GM12801 (cell line): ENCODE data around the gene DYNLT2.

Experiments used
- CTCF ChIP-seq: IDR thresholded peaks from one replicate; pipeline ENCODE4 v1.5.1; 2011; ENCODE audit warnings: control low read depth; ENCODE audit not compliant: insufficient read length; ENCODE audit errors: extremely low read depth

DYNLT2 gene

GRCh38 chr6:169725125-169726048 is 26.0 kb downstream of the DYNLT2 start:
- TF ChIP-seq CTCF, result no peak

- no peak for TF ChIP-seq CTCF
These were observed 26.8 kb downstream of the DYNLT2 start, which contains the start of gene PHF10 for GRCh38 chr6:169724494-169725124. Gene PHF10 (minus strand): TSS chr6:169724500. CDS start chr6:169723931, 569 bp downstream.

- no peak for TF ChIP-seq CTCF
These were observed 27.3 kb downstream of the DYNLT2 start for GRCh38 chr6:169723991-169724493.

- TF ChIP-seq CTCF, result no peak
These were observed 28.0 kb downstream of the DYNLT2 start for GRCh38 chr6:169723200-169723909.

GRCh38 chr6:169722362-169723199 is 28.8 kb downstream of the DYNLT2 start:
- TF ChIP-seq CTCF, result no peak

GRCh38 chr6:169720207-169720855 is 31.0 kb downstream of the DYNLT2 start:
- TF ChIP-seq CTCF, result no peak
